T-helper 22 cell (primary cell): ENCODE results near the gene SURF6.

Experiments
- DNase-seq: peaks from one replicate; pipeline ENCODE4 v3.0.0-alpha.2; 2020; ENCODE audit warnings: low read depth

The SURF6 gene

GRCh38 chr9:133367778-133368177 lies 31.8 kb upstream of the SURF6 start:
- no peak for DNase-seq

- no peak for DNase-seq
Measured at GRCh38 chr9:133367221-133367620, 31.2 kb upstream of the SURF6 start.

DNA sequence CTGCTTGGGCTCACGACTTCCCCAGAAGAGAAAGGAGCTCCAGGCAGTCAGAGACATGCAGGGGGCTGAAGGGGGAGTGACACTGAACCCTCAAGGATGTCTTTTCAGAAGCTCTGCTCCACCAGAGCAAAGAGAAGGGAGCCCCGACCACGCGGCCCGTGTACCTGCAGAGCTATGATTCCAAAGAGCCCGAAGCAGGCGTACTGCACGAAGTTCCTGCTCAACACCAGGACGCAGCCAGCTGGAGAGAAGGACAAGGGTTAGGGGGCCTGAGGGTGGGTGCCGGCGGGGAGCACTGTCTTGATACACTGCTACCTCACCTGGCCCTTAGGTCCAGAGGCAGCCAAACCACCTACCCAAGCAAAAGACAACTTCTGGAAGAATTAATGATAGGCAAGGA lies 30.4 kb upstream of the SURF6 start:
- DNase-seq: no peak

DNA sequence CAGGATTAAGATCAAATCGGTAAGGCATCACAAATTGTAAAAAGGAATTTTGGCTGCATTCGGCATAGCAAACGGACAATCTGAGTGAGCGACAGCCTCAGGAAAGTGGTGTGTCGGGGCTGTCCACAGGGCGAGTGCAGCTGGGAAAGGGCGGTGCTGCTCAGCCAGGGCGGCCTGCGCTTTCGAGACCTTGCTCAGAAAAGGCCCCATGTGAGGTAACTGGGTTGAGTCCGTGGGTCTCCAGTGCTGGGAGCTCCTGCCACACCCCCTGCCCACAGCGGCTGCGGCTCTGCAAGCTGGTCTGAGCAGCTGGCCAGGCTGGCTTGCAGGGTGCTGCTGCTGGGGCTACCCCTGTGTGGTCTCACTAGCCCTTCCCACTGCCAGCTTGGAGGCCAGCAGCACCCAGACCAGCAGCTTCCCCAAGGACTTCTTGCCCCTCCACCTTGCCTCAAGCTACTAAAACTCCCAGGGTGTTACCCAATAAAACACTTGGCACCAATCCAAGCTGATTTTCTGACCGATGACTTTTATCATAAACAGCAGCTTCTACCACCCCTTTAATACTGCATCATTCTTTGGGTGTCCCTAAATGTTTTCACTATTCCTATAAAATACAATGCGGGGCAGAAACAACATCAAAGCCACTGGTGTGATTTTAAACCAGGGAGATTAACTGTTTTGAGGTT lies 26.5 kb upstream of the SURF6 start:
- no peak for DNase-seq

DNA sequence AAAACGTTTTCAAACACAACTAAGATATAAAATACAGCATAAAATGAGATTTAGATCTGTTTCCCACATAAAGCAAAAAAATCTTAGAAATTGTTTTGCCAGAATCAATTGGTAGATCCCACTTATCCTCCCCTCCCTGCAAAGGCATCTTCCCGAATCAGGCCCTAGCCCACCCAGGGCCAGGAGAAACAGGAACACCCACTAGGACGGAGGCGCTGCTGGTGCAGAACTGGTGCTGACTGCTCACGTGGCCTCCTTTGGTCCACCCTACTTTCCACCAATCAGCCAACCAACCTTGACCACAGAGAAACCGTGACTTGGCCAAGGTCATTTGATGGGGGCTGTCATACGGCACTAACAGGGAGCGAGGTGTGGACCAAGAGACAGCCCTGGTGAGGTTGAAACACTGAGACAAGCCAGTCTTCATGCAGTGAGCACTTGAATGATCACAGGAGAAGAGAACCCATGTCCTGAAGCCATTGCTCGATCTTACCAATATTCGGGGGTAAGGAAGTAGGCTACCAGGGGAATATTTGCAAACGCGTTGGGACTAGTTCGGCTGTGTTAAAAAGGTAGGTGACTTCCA lies 25.6 kb upstream of the SURF6 start:
- no peak for DNase-seq

DNA sequence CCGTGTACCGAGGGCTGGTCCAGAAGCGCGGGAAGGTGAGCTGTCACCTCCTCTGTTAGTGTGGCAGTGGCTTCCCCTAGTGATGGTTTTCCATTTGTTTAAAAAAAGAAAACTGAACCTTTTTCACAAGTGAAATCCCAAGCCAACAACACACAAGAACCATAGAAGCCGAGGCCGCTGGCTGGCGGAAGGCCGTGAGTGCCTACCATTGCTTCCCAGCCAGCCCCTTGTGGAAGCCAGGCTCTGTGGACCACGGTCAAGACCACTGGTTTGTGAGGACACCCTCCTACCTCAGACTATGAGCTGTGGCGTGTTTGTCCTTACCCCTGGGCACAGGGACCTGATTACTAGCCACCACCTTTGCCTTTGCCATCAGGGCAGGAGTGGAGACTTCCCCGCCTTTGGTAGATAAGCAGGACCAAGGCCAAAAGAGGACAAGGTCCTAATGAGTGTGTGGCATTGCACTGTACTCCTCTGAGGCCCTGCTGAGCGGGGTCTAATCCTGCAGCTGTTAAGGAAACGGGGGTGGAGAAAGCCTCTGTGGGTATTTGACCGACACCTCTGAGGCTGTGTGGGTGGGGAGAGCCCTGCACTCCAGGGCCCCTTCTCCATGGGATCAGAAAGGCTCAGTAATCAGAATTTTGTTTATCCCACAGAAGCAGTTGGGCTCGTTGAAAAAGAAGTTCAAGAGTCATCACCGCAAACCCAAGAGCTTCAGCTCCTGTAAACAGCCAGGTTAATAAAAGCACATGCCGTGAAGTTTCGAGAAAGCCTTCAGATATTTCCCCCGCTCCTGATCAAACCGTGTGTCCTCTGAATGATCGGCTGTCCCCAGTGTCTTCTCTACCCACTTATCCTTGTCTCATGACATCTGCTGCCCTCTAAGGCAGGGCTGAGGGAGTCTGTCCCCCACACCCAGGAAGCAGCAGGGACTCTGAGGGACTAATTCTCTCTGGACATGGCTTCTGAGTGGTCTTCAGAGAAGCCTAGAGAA lies 24.7 kb upstream of the SURF6 start:
- DNase-seq: no peak

DNA sequence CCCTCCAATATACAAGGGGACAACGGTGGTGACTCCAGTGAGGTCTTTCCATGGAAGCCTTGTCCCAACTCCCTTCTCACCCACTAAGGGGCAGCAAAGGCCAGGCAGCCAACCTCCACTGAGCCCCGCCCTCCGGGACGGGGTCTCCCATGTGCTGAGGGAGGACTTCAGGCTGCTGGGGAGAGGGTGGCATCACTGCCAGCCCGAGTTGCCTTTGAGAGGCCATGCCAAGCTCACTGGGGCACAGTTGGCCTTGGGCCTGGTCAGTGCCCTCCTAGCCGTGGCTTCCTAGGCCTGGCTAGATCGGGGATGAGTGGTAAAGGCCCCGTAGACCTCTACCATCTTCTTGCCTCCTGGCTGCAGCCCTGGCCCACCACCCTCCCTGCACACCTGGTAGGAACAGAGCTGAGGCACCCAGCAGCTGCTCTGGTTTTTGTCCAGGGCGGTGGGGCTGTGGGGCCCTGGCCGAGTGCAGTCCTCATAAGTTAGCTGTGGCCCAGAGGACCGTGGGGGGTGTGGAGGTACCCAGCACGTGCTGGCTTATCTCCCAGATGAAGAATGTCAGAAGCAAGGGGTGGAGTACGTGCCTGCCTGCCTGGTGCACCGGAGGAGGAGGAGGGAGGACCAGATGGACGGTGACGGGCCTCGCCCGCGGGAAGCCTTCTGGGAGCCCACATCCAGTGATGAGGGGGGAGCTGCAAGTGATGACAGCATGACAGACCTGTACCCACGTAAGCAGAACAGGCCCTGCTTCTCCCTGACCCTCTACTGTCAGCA lies 23.6 kb upstream of the SURF6 start:
- DNase-seq: no peak

- no peak for DNase-seq
Measured at GRCh38 chr9:133357656-133358055, 21.7 kb upstream of the SURF6 start.

DNA sequence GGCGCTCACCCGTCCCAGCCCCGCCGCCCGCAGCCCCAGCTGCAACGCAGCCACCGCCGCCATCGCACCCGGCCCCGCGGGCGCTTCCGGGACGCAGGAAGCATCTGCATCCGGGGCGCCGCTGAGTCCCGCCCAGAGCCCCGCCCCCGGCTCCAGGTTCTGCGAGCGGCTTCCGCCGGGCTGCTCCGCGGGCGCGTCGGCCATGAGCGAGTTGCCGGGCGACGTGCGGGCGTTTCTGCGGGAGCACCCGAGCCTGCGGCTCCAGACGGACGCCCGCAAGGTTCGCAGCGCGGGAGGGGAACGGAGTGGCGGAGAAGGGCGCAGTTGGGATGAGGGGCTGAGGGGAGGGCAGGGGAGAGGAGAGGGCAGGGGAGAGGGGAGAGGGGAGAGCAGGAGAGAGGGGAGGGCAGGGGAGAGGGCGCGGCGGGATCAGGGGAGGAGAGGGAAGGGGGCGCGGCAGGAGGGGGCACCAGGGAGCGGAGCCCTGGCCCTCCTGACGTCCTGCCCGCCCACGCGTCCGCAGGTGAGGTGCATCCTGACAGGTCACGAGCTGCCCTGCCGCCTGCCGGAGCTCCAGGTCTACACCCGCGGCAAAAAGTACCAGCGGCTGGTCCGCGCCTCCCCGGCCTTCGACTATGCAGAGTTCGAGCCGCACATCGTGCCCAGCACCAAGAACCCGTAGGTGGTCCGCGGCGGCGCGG lies 20.6 kb upstream of the SURF6 start, which contains the start of the genes SURF1 and SURF2:
TSS of gene SURF1 (minus strand) at position 97 of the 701 bp plus-strand sequence. CDS start at position 63, 34 bp downstream.
TSS of gene SURF2 (plus strand) at position 160 of the 701 bp plus-strand sequence. CDS start at position 203, 43 bp downstream.
- peak; percentile 82 for DNase-seq

DNA sequence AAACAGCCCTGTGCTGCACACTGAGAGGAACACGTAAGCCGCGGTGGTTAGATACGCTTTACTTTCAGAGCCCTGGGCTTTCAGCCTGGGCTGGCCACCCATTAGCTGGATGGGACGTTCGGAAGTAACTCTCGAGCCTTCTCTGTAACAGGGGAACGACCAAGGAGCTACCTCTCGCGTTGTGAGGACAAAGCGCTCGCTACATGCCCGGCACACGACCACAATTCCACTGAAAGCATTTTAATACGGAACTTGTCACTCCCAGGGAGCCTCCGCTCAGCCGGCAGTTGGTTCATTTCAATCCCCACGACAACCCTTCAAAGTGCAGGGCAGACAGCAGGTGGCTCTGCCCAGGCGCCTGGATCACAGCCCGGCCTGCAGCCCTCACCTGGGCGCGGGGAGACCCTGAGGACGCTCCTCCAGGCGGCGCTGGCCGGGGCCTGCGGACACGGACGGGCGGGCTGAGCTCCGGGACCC lies 19.9 kb upstream of the SURF6 start:
- no peak for DNase-seq

GRCh38 chr9:133354766-133355165 lies 18.8 kb upstream of the SURF6 start:
- DNase-seq: no peak

DNA sequence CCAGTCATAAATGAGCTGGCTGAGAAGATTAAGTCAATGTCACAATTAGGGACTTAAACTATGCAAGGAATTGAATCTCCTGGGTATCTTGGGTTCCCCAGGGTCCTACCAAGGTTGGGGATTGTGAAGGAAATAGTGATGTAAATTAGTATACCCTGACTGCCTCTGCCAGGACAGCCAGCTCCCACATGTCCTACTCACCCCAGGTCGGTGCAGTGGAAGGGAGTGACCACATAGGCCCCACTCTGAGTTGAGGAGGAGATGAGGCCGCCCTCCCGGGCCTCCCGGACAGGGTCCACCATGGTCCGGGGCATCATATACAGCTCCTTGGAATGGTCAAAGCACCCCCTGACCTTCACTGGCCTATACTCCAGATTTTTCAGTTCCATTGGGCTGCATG lies 17.6 kb upstream of the SURF6 start:
- DNase-seq: no peak

GRCh38 chr9:133352635-133353340 lies 16.8 kb upstream of the SURF6 start:
- no peak for DNase-seq

- no peak for DNase-seq
Measured at GRCh38 chr9:133351908-133352634, 16.1 kb upstream of the SURF6 start.

- no peak for DNase-seq
Measured at GRCh38 chr9:133351526-133351907, 15.5 kb upstream of the SURF6 start.

DNA sequence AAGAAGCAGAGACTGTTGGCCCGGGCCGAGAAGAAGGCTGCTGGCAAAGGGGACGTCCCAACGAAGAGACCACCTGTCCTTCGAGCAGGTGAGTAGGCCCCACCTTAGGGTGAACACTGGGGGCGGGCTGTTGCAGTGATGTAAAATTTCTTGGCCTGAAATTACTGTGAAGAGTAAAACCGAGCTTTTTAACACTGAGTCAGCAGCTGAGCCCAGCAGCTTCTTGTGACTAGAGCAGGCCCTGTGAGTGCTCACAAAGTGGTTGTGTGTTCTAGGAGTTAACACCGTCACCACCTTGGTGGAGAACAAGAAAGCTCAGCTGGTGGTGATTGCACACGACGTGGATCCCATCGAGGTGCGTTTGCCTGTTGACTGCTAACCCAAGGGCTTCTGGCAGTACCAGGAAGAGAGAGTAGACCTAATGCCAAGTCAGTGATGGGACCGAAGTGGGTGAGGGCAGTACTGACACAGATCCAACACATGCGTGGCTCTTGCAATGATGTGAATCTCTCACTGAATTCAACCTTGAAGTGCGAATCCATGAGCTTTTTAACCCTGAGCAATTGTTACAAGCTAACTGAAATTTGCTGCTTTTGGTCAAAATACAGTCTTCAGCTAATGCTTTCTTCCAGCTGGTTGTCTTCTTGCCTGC lies 14.1 kb upstream of the SURF6 start:
- DNase-seq: no peak

GRCh38 chr9:133348718-133349573 lies 13.0 kb upstream of the SURF6 start:
- no peak for DNase-seq
